Activated CD8-positive, alpha-beta T cell treated with anti-CD3 and anti-CD28 coated beads for 36 hours (primary cell): Measurements from ENCODE around the gene SULT1A3. TPM values are rescaled to one million over a fixed set of nuclear protein-coding genes. Genes with fewer than 3 reads are reported as not detected.
"Not testable (repeated sequence)": the region's sequence is repeated elsewhere in the genome, so short reads cannot be mapped to it uniquely, and the experiment has no call there.

Experiments
- ATAC-seq: fragments of 200-7000 bp; cut with Tn5 transposase; one replicate; pipeline ENCODE4 v1.10.0; 2021; ENCODE audit warnings: mild to moderate bottlenecking, moderate library complexity
- CTCF ChIA-PET: fragments of 350-600 bp; sonication (Branson Sonifier 250); formaldehyde crosslinking; loops from one replicate; lab custom pipeline; 2021; ENCODE audit warnings: antibody characterized with exemption; lab: Charles Lee
- POLR2A ChIA-PET: fragments of 350-600 bp; sonication (Branson Sonifier 250); formaldehyde crosslinking; loops from one replicate; lab custom pipeline; 2021; ENCODE audit warnings: antibody characterized with exemption; lab: Charles Lee
- DNase-seq: peaks from one replicate; pipeline ENCODE4 v3.0.0-alpha.2; 2020
- H3K27ac Mint-ChIP-seq: one replicate; pipeline ENCODE4 v1.8.0; 2021; ENCODE audit warnings: mild to moderate bottlenecking, mixed read lengths
- H3K27me3 Mint-ChIP-seq: one replicate; pipeline ENCODE4 v1.8.0; 2021; ENCODE audit warnings: mixed read lengths
- H3K36me3 Mint-ChIP-seq: one replicate; pipeline ENCODE4 v1.8.0; 2021; ENCODE audit warnings: low read depth, mixed read lengths
- H3K4me1 Mint-ChIP-seq: one replicate; pipeline ENCODE4 v1.8.0; 2021; ENCODE audit warnings: low read depth, mixed read lengths
- H3K4me3 Mint-ChIP-seq: one replicate; pipeline ENCODE4 v1.8.0; 2021; ENCODE audit warnings: mild to moderate bottlenecking, moderate library complexity, mixed read lengths
- H3K9me3 Mint-ChIP-seq: one replicate; pipeline ENCODE4 v1.8.0; 2021; ENCODE audit warnings: mixed read lengths
- CTCF ChIP-seq: fragments of 200-600 bp; IDR thresholded peaks from one replicate; pipeline ENCODE4 v1.8.0; 2022; ENCODE audit warnings: antibody characterized with exemption, mild to moderate bottlenecking
- intact Hi-C: fragments of 100-400 bp; cut with micrococcal nuclease; formaldehyde crosslinking; loops from one replicate; pipeline ENCODE4 v1.10.0; 2022
- total RNA-seq, 2 experiments: library from RNA; stranded (reverse); gene quantifications; one replicate each; pipeline ENCODE4 v1.2.3, GENCODE V29; 2021

SULT1A3 gene
- total RNA-seq, 2 experiments from 2014 or later, result 14.8 to 18.0 TPM

DNA sequence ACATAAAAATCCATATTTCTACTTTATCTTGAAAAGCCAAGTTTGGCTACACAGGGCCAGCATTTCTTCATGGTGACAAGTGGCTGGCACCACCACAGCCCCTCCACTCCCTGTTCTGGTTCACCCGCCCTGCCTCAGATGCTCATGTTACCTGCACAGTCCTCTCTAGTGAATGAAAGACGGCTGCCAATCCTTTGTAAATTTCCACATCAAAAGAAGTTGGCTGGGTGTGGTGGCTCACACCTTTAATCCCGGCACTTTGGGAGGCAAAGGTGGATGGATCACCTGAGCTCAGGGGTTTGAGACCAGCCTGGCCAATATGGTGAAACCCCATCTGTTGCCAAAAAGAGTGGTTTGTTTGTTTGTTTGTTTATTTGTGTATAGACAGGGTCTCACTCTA is 35.5 kb upstream of the SULT1A3 start:
- TF ChIP-seq CTCF, result no peak
- H3K9me3 Mint-ChIP-seq, result no peaks in the 10 kb centered on the region
- peaks cover 1% of the 10 kb centered on the region for H3K36me3 Mint-ChIP-seq
- ChIA-PET CTCF (no interaction called here), POLR2A (interaction anchor here (0.6 to 0.7 kb wide), 2 partner anchors 61 to 98 kb away, joined by 3 to 4 read pairs; partner anchors contain the start of gene ALDOA)
- DNase-seq, result no peak
- ATAC-seq, result no peak
- H3K27ac Mint-ChIP-seq, result no peak overlapping the region
- no peaks in the 10 kb centered on the region for H3K27me3 Mint-ChIP-seq
- peaks cover 35% of the 10 kb centered on the region for H3K4me1 Mint-ChIP-seq
- no peak overlapping the region for H3K4me3 Mint-ChIP-seq
- intact Hi-C loops, result no loop called here

- peak; percentile 64 for ATAC-seq
- peak; percentile 18 for DNase-seq
- TF ChIP-seq CTCF, result no peak
- CTCF ChIA-PET, result no interaction called here
- Mint-ChIP-seq H3K4me3 (no peak overlapping the region), H3K4me1 (peaks cover 35% of the 10 kb centered on the region), H3K36me3 (peaks cover 1% of the 10 kb centered on the region), H3K27me3 (no peaks in the 10 kb centered on the region), H3K27ac (peak overlapping the region; percentile 35), H3K9me3 (no peaks in the 10 kb centered on the region)
- intact Hi-C loops, result no loop called here
- POLR2A ChIA-PET, result interaction anchor here (0.6 kb wide), 1 partner anchor 352 kb away, joined by 3 read pairs; no protein-coding TSS in a partner anchor
These were observed 32.7 kb upstream of the SULT1A3 start for GRCh38 chr16:30166202-30166902.

- DNase-seq, H3K9me3 Mint-ChIP-seq, ATAC-seq, H3K27me3 Mint-ChIP-seq, POLR2A ChIA-PET, H3K36me3 Mint-ChIP-seq, H3K27ac Mint-ChIP-seq, H3K4me3 Mint-ChIP-seq, CTCF ChIA-PET, intact Hi-C loops: not testable (repeated sequence)
- peaks cover 27% of the 10 kb centered on the region for H3K4me1 Mint-ChIP-seq
These were observed 30.3 kb upstream of the SULT1A3 start for GRCh38 chr16:30168746-30169145.

DNA sequence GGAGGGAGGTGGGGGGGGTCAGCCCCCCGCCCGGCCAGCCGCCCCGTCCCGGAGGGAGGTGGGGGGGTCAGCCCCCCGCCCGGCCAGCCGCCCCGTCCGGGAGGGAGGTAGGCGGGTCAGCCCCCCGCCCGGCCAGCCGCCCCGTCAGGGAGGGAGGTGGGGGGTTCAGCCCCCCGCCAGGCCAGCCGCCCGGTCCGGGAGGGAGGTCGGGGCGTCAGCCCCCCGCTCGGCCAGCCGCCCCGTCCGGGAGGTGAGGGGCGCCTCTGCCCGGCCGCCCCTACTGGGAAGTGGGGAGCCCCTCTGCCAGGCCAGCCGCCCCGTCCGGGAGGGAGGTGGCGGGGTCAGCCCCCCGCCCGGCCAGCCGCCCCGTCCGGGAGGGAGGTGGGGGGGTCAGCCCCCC is 29.6 kb upstream of the SULT1A3 start:
- H3K36me3 Mint-ChIP-seq, H3K27ac Mint-ChIP-seq, H3K4me3 Mint-ChIP-seq, POLR2A ChIA-PET, intact Hi-C loops, H3K9me3 Mint-ChIP-seq, DNase-seq, ATAC-seq, CTCF ChIA-PET, H3K27me3 Mint-ChIP-seq: not testable (repeated sequence)
- H3K4me1 Mint-ChIP-seq, result peaks cover 25% of the 10 kb centered on the region

DNA sequence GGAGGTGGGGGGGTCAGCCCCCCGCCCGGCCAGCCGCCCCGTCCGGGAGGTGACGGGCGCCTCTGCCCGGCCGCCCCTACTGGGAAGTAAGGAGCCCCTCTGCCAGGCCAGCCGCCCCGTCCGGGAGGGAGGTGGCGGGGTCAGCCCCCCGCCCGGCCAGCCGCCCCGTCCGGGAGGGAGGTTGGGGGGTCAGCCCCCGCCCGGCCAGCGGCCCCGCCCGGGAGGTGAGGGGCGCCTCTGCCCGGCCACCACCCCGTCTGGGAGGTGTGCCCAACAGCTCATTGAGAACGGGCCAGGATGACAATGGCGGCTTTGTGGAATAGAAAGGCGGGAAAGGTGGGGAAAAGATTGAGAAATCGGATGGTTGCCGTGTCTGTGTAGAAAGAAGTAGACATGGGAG is 28.9 kb upstream of the SULT1A3 start:
- POLR2A ChIA-PET, H3K9me3 Mint-ChIP-seq, intact Hi-C loops, H3K4me3 Mint-ChIP-seq, H3K27me3 Mint-ChIP-seq, H3K36me3 Mint-ChIP-seq, DNase-seq, ATAC-seq, CTCF ChIA-PET, H3K27ac Mint-ChIP-seq: not testable (repeated sequence)
- H3K4me1 Mint-ChIP-seq, result peaks cover 19% of the 10 kb centered on the region

DNA sequence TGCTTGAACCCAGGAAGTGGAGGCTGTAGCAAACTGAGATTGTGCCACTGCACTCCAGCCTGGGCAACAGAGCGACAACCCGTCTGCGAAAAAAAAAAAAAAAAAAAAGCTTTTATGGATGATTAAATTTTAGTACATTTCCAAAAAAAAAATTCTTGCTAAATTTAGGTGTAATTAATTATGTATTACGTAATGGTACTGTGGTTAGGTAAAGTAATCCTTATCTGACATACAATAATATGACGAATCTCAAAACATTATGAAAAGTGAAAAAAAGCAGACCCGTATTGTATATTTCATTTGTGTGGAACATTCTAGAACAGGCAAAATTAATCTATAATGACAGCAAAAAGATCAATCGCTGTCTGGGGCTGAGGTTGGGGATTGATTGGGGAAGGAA is 26.0 kb upstream of the SULT1A3 start:
- no peak for DNase-seq
- ATAC-seq, result no peak
- H3K36me3 Mint-ChIP-seq, result no peaks in the 10 kb centered on the region
- H3K27ac Mint-ChIP-seq, result no peak overlapping the region
- POLR2A ChIA-PET, result interaction anchor here (0.6 kb wide), 1 partner anchor 12 kb away, joined by 3 read pairs; no protein-coding TSS in a partner anchor
- peaks cover 2% of the 10 kb centered on the region for H3K4me1 Mint-ChIP-seq
- intact Hi-C loops, result no loop called here
- TF ChIP-seq CTCF, result no peak
- H3K4me3 Mint-ChIP-seq, result no peak overlapping the region
- no peaks in the 10 kb centered on the region for H3K9me3 Mint-ChIP-seq
- CTCF ChIA-PET, result no interaction called here
- H3K27me3 Mint-ChIP-seq, result no peaks in the 10 kb centered on the region

DNA sequence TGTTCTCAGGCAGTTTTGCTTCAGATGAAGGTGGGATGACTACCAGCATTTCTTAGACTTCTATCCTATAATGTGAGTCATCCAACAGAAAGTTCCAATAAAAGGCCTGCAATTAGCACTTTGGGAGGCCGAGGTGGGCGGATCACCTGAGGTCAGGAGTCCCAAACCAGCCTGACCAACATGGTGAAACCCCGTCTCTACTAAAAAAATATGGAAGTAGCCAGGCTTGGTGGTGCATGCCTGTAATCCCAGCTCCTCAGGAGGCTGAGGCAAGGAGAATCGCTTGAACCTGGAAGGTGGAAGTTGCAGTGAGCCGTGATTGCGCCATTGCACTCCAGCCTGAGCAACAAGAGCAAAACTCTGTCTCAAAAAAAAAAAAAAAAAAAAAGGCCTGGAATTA is 22.2 kb upstream of the SULT1A3 start:
- CTCF ChIA-PET, H3K27me3 Mint-ChIP-seq, ATAC-seq, H3K4me1 Mint-ChIP-seq, H3K4me3 Mint-ChIP-seq, H3K36me3 Mint-ChIP-seq, H3K9me3 Mint-ChIP-seq, DNase-seq, H3K27ac Mint-ChIP-seq, intact Hi-C loops: not testable (repeated sequence)
- POLR2A ChIA-PET, result interaction anchor here (0.7 kb wide), 1 partner anchor 85 kb away, joined by 5 read pairs; no protein-coding TSS in a partner anchor
